Hepatocyte (in vitro differentiated cells): ENCODE data around the gene RPN2. TPM values are rescaled to one million over a fixed set of nuclear protein-coding genes. Genes with fewer than 3 reads are reported as not detected.

Source experiments
- DNase-seq: peaks from one replicate; pipeline ENCODE4 v3.0.0-alpha.2; 2016; ENCODE audit warnings: low spot score
- H2AFZ ChIP-seq: fragments of 200-600 bp; sonication (generic); 2 replicates; pipeline ENCODE4 v1.6.0; 2016; ENCODE audit warnings: antibody characterized with exemption, mild to moderate bottlenecking
- H3K27ac ChIP-seq: fragments of 200-600 bp; sonication (generic); 2 replicates; pipeline ENCODE4 v1.5.1; 2016; ENCODE audit warnings: mild to moderate bottlenecking
- H3K27me3 ChIP-seq: fragments of 200-600 bp; sonication (generic); 2 replicates; pipeline ENCODE4 v1.6.1; 2016
- H3K36me3 ChIP-seq: fragments of 200-600 bp; sonication (generic); replicated peaks from 2 replicates; pipeline ENCODE4 v1.5.1; 2016; ENCODE audit warnings: low read depth; ENCODE audit not compliant: insufficient read depth
- H3K4me1 ChIP-seq: fragments of 200-600 bp; sonication (generic); 2 replicates; pipeline ENCODE4 v1.5.1; 2016; ENCODE audit warnings: mild to moderate bottlenecking, moderate library complexity; ENCODE audit not compliant: insufficient read depth
- H3K4me2 ChIP-seq: fragments of 200-600 bp; sonication (generic); 2 replicates; pipeline ENCODE4 v1.6.0; 2016
- H3K4me3 ChIP-seq: fragments of 200-600 bp; sonication (generic); 2 replicates; pipeline ENCODE4 v1.5.1; 2016; ENCODE audit warnings: mild to moderate bottlenecking
- H3K79me2 ChIP-seq: fragments of 200-600 bp; sonication (generic); 2 replicates; pipeline ENCODE4 v1.6.0; 2017; ENCODE audit warnings: mild to moderate bottlenecking
- H3K9me2 ChIP-seq: fragments of 200-600 bp; sonication (generic); replicated peaks from 2 replicates; pipeline ENCODE4 v1.6.0; 2017; ENCODE audit warnings: mild to moderate bottlenecking; ENCODE audit not compliant: insufficient read depth
- H3K9me3 ChIP-seq: fragments of 200-600 bp; sonication (generic); 2 replicates; pipeline ENCODE4 v1.5.1; 2016; ENCODE audit warnings: low read depth, mild to moderate bottlenecking
- H4K20me1 ChIP-seq: fragments of 200-600 bp; sonication (generic); 2 replicates; pipeline ENCODE4 v1.6.0; 2016; ENCODE audit warnings: mild to moderate bottlenecking; ENCODE audit not compliant: insufficient read depth, poor library complexity, severe bottlenecking
- CTCF ChIP-seq: fragments of 200-600 bp; sonication (generic); IDR thresholded peaks from 2 replicates; pipeline ENCODE4 v1.5.1; 2016; ENCODE audit warnings: antibody characterized with exemption, mild to moderate bottlenecking; ENCODE audit not compliant: poor library complexity
- EZH2 ChIP-seq: fragments of 200-600 bp; sonication (generic); IDR thresholded peaks from 2 replicates; pipeline ENCODE4 v1.6.1; 2016; ENCODE audit warnings: antibody characterized with exemption, mild to moderate bottlenecking, borderline replicate concordance
- EZH2phosphoT487 ChIP-seq: fragments of 200-600 bp; sonication (generic); IDR thresholded peaks from one replicate; pipeline ENCODE4 v1.6.1; 2018; ENCODE audit warnings: antibody characterized with exemption, mild to moderate bottlenecking, low read depth, moderate library complexity; ENCODE audit not compliant: unreplicated experiment, severe bottlenecking
- WGBS: methylation state at CpG from one replicate; pipeline ENCODE4 v1.1.6; 2016; ENCODE audit warnings: low lambda C conversion rate; ENCODE audit errors: missing lambda C conversion rate; 5-methylcytosine and 5-hydroxymethylcytosine counted together
- polyA plus RNA-seq: library from polyadenylated mRNA; unstranded; fragments of >200 nt; fragmentation: Nextera tagmentation; extraction: Ambion mirVana; gene quantifications from 2 replicates; pipeline ENCODE4 v1.2.1, GENCODE V29; 2016
- total RNA-seq: library from RNA; depleted of rRNA; stranded (reverse); fragments of >200 nt; gene quantifications from 2 replicates; pipeline ENCODE4 v1.2.3, GENCODE V29; 2014

Gene RPN2
- total and polyA plus RNA-seq, 2 experiments from 2014 or later = 325 to 350 TPM

- no peaks in the 10 kb centered on the region for H3K9me3 ChIP-seq
- DNase-seq = no peak
- no peak overlapping the region for H3K4me2 ChIP-seq
- H4K20me1 ChIP-seq = no peaks in the 10 kb centered on the region
- H3K27me3 ChIP-seq = no peaks in the 10 kb centered on the region
- H3K4me3 ChIP-seq = no peak overlapping the region
- no peak for TF ChIP-seq EZH2
- TF ChIP-seq CTCF = no peak
- no peaks in the 10 kb centered on the region for H3K9me2 ChIP-seq
- H3K79me2 ChIP-seq = no peaks in the 10 kb centered on the region
- 88% methylated on average over 6 of the region's 6 CpGs for WGBS
- H3K36me3 ChIP-seq = peaks cover 6% of the 10 kb centered on the region
- no peak overlapping the region for H2AFZ ChIP-seq
- no peaks in the 10 kb centered on the region for H3K4me1 ChIP-seq
- no peak overlapping the region for H3K27ac ChIP-seq
These were observed 51.1 kb downstream of the RPN2 start for GRCh38 chr20:37230200-37230599.

GRCh38 chr20:37231947-37232630 is 53.0 kb downstream of the RPN2 start:
- no peaks in the 10 kb centered on the region for H3K9me2 ChIP-seq
- no peaks in the 10 kb centered on the region for H3K9me3 ChIP-seq
- WGBS = 95% methylated on average over 13 of the region's 13 CpGs
- TF ChIP-seq EZH2 (no peak), EZH2phosphoT487 (no peak), CTCF (no peak)
- H4K20me1 ChIP-seq = no peaks in the 10 kb centered on the region
- no peak for DNase-seq
- H3K4me2 ChIP-seq = no peak overlapping the region
- H3K27ac ChIP-seq = no peak overlapping the region
- no peaks in the 10 kb centered on the region for H3K27me3 ChIP-seq
- H3K4me3 ChIP-seq = no peak overlapping the region
- H2AFZ ChIP-seq = no peak overlapping the region
- H3K4me1 ChIP-seq = no peaks in the 10 kb centered on the region
- no peaks in the 10 kb centered on the region for H3K79me2 ChIP-seq
- peaks cover 6% of the 10 kb centered on the region for H3K36me3 ChIP-seq

- Histone ChIP-seq H4K20me1 (no peaks in the 10 kb centered on the region), H3K36me3 (peaks cover 6% of the 10 kb centered on the region), H3K79me2 (no peaks in the 10 kb centered on the region), H3K4me3 (no peak overlapping the region), H3K9me2 (no peaks in the 10 kb centered on the region), H3K4me1 (no peaks in the 10 kb centered on the region), H3K9me3 (no peaks in the 10 kb centered on the region), H3K4me2 (no peak overlapping the region), H2AFZ (no peak overlapping the region), H3K27ac (no peak overlapping the region), H3K27me3 (no peaks in the 10 kb centered on the region)
- no peak for TF ChIP-seq CTCF
- no peak for TF ChIP-seq EZH2
- no peak for TF ChIP-seq EZH2phosphoT487
- WGBS = 87% methylated on average over 10 of the region's 10 CpGs
- no peak for DNase-seq
These were observed 54.6 kb downstream of the RPN2 start for GRCh38 chr20:37233548-37234253.

- no peak for DNase-seq
- no peaks in the 10 kb centered on the region for H3K4me1 ChIP-seq
- no peak overlapping the region for H2AFZ ChIP-seq
- no peaks in the 10 kb centered on the region for H4K20me1 ChIP-seq
- no peak for TF ChIP-seq CTCF
- TF ChIP-seq EZH2 = no peak
- TF ChIP-seq EZH2phosphoT487 = no peak
- no peak overlapping the region for H3K27ac ChIP-seq
- H3K9me2 ChIP-seq = no peaks in the 10 kb centered on the region
- no peaks in the 10 kb centered on the region for H3K79me2 ChIP-seq
- H3K27me3 ChIP-seq = no peaks in the 10 kb centered on the region
- WGBS = 82% methylated on average over 5 of the region's 5 CpGs
- no peaks in the 10 kb centered on the region for H3K9me3 ChIP-seq
- H3K4me2 ChIP-seq = no peak overlapping the region
- peaks cover 6% of the 10 kb centered on the region for H3K36me3 ChIP-seq
- no peak overlapping the region for H3K4me3 ChIP-seq
These were observed 55.1 kb downstream of the RPN2 start for GRCh38 chr20:37234254-37234581.
